Large intestine (tissue), 3 donors: ENCODE results near the gene CHIA. TPM values are rescaled to one million over a fixed set of nuclear protein-coding genes. Genes with fewer than 3 reads are reported as not detected.

ENCODE experiments used
- DNase-seq, 2 donors: peaks; one replicate each; pipeline versions ENCODE4 v3.0.0 to v3.0.0-alpha.2; 2013
- H3K27ac ChIP-seq: one replicate; pipeline ENCODE4 v1.5.1; 2013; ENCODE audit warnings: low read length
- H3K27me3 ChIP-seq: 2 replicates; pipeline ENCODE4 v1.6.1; 2013; ENCODE audit warnings: low read length; ENCODE audit not compliant: control insufficient read depth, insufficient read depth
- H3K36me3 ChIP-seq: 2 replicates; pipeline ENCODE4 v1.6.1; 2013; ENCODE audit warnings: low read length; ENCODE audit not compliant: control insufficient read depth, insufficient read depth
- H3K4me1 ChIP-seq: one replicate; pipeline ENCODE4 v1.6.1; 2013; ENCODE audit warnings: low read length; ENCODE audit not compliant: control insufficient read depth, insufficient read depth
- H3K4me3 ChIP-seq: one replicate; pipeline ENCODE4 v1.5.1; 2013; ENCODE audit warnings: low read length
- H3K9me3 ChIP-seq: one replicate; pipeline ENCODE4 v1.6.1; 2013; ENCODE audit warnings: mild to moderate bottlenecking, low read depth, low read length, moderate library complexity; ENCODE audit not compliant: control insufficient read depth
- WGBS: methylation state at CpG from one replicate; pipeline ENCODE4 v1.1.5; 2013; ENCODE audit warnings: low lambda C conversion rate; ENCODE audit not compliant: insufficient coverage; 5-methylcytosine and 5-hydroxymethylcytosine counted together
- polyA plus RNA-seq: library from polyadenylated mRNA; unstranded; fragments of 120-200 nt; gene quantifications from one replicate; pipeline ENCODE4 v1.2.1, GENCODE V29; 2013

Gene CHIA
- polyA plus RNA-seq, 1 donor, result not detected

- Histone ChIP-seq H3K4me3 (no peak overlapping the region), H3K27ac (no peak overlapping the region), H3K36me3 (no peaks in the 10 kb centered on the region), H3K9me3 (no peaks in the 10 kb centered on the region), H3K4me1 (no peaks in the 10 kb centered on the region), H3K27me3 (peaks cover 3% of the 10 kb centered on the region)
- no CpG with 5 or more reads among the region's 2 CpGs for WGBS
- peak; percentile 6 to 36 for DNase-seq
Measured at GRCh38 chr1:111285879-111286278, 4.8 kb upstream of the CHIA start.

GRCh38 chr1:111286912-111287311, 3.7 kb upstream of the CHIA start:
- no peak overlapping the region for H3K27ac ChIP-seq
- H3K4me3 ChIP-seq, result no peak overlapping the region
- H3K4me1 ChIP-seq, result no peaks in the 10 kb centered on the region
- H3K36me3 ChIP-seq, result no peaks in the 10 kb centered on the region
- H3K9me3 ChIP-seq, result no peaks in the 10 kb centered on the region
- DNase-seq, result no peak
- WGBS, result 0% methylated on average over 1 of the region's 1 CpG
- peaks cover 3% of the 10 kb centered on the region for H3K27me3 ChIP-seq

DNA sequence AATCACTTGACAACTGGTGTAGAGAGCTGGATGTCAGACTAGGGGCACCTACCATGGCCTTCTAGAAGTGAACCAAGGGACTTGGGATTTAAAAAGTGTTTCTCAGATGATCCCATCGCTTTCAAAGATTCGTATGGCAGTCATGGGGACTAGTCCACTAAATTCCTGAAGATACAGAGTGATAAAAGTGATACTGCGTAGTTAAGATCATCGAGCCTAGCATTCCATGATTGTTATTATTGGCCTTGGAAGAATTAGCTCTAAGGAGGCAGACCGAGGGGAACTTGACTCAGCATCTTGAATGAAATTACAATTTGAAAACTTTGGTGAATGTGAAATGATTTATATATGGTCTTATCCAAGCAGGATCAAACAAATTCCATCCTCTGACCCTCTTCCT, 1.3 kb upstream of the CHIA start:
- H3K36me3 ChIP-seq, result no peaks in the 10 kb centered on the region
- DNase-seq, result no peak
- 0% methylated on average over 1 of the region's 5 CpGs for WGBS
- no peaks in the 10 kb centered on the region for H3K9me3 ChIP-seq
- H3K4me1 ChIP-seq, result no peaks in the 10 kb centered on the region
- H3K27ac ChIP-seq, result no peak overlapping the region
- H3K27me3 ChIP-seq, result peaks cover 3% of the 10 kb centered on the region
- no peak overlapping the region for H3K4me3 ChIP-seq

DNA sequence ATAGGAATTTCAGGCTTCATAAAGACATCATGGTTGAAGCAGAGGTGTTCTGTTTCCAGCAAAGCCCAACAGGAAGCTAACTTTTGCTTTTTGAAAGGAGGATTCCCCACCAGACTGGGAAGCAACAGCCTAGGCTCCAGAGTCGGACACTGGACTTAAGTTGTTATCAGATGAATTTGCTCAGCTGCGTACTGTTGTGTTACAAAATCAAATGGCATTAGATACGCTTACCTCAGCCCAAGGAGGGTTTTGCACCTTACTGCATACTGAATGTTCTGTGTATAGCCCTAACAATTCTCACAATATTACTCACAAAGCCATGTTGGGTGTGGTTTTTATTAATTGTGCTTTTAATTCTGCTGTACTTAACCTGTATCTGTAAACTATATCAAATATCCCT, 547 bp upstream of the CHIA start:
- Histone ChIP-seq H3K27me3 (peaks cover 3% of the 10 kb centered on the region), H3K4me1 (no peaks in the 10 kb centered on the region), H3K4me3 (no peak overlapping the region), H3K27ac (no peak overlapping the region), H3K9me3 (no peaks in the 10 kb centered on the region), H3K36me3 (no peaks in the 10 kb centered on the region)
- no peak for DNase-seq
- no CpG with 5 or more reads among the region's 3 CpGs for WGBS

GRCh38 chr1:111294390-111294789, 3.7 kb downstream of the CHIA start:
- Histone ChIP-seq H3K4me3 (no peak overlapping the region), H3K27me3 (no peaks in the 10 kb centered on the region), H3K36me3 (no peaks in the 10 kb centered on the region), H3K9me3 (no peaks in the 10 kb centered on the region), H3K4me1 (no peaks in the 10 kb centered on the region), H3K27ac (no peak overlapping the region)
- no peak for DNase-seq

- H3K27ac ChIP-seq, result no peak overlapping the region
- no peaks in the 10 kb centered on the region for H3K4me1 ChIP-seq
- H3K27me3 ChIP-seq, result no peaks in the 10 kb centered on the region
- H3K36me3 ChIP-seq, result no peaks in the 10 kb centered on the region
- peaks cover 2% of the 10 kb centered on the region for H3K9me3 ChIP-seq
- 100% methylated on average over 3 of the region's 3 CpGs for WGBS
- H3K4me3 ChIP-seq, result no peak overlapping the region
- DNase-seq, result no peak
Measured at GRCh38 chr1:111302374-111302773, 11.7 kb downstream of the CHIA start.

DNA sequence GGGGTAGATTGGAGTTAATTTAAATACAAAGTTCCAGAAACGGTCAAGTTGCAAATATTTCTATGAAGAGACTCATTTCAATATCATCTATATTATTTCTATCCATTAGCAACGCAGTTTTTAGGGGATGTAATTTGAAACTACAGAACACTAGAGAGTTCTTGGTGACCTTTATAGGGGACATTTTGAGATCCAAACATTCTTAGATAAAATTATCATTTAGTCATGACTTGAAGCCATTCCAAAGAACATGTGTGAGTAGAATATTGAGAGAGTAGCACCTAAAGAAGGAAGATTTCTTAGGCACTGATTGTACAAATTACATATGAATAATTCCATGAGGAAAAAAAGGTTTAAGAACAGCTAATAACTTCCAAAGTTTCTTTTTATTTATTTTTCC, 19.0 kb downstream of the CHIA start:
- peaks cover 2% of the 10 kb centered on the region for H3K27me3 ChIP-seq
- H3K36me3 ChIP-seq, result no peaks in the 10 kb centered on the region
- no peaks in the 10 kb centered on the region for H3K9me3 ChIP-seq
- no peak overlapping the region for H3K4me3 ChIP-seq
- no peak for DNase-seq
- no peaks in the 10 kb centered on the region for H3K4me1 ChIP-seq
- 63% methylated on average over 1 of the region's 2 CpGs for WGBS
- H3K27ac ChIP-seq, result no peak overlapping the region

- DNase-seq, result no peak
- no peaks in the 10 kb centered on the region for H3K4me1 ChIP-seq
- no CpG with 5 or more reads among the region's 3 CpGs for WGBS
- no peak overlapping the region for H3K27ac ChIP-seq
- H3K27me3 ChIP-seq, result peaks cover 2% of the 10 kb centered on the region
- H3K9me3 ChIP-seq, result no peaks in the 10 kb centered on the region
- H3K4me3 ChIP-seq, result no peak overlapping the region
- no peaks in the 10 kb centered on the region for H3K36me3 ChIP-seq
Measured at GRCh38 chr1:111318523-111318922, 27.9 kb downstream of the CHIA start.

DNA sequence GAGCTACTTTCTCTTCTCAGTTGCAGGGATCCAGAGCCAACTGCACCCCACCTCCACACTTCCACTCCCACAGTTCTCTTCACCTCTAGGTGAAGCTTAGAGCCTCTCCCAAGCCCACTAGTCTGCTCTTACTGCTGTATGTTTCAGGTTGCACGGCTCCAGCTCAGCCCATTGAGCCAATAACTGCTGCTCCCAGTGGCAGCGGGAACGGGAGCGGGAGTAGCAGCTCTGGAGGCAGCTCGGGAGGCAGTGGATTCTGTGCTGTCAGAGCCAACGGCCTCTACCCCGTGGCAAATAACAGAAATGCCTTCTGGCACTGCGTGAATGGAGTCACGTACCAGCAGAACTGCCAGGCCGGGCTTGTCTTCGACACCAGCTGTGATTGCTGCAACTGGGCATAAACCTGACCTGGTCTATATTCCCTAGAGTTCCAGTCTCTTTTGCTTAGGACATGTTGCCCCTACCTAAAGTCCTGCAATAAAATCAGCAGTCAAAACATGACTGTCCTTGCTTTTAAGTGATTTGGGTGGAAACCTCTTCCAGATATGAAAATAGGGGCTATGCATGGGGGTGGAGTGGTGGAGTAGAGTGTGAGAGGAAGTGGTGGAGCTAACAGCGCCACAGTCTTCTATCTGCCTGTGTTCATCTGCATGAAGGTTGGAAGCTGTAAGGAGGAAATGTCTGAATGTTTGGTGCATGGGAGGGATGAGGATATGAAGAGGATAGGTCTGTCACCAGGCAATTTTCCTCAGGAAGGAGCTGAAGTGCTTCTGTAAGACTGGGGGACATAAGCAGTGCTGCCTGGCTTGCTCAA, 29.6 kb downstream of the CHIA start:
- no CpG with 5 or more reads among the region's 12 CpGs for WGBS
- no peak for DNase-seq
- H3K4me1 ChIP-seq, result no peaks in the 10 kb centered on the region

DNA sequence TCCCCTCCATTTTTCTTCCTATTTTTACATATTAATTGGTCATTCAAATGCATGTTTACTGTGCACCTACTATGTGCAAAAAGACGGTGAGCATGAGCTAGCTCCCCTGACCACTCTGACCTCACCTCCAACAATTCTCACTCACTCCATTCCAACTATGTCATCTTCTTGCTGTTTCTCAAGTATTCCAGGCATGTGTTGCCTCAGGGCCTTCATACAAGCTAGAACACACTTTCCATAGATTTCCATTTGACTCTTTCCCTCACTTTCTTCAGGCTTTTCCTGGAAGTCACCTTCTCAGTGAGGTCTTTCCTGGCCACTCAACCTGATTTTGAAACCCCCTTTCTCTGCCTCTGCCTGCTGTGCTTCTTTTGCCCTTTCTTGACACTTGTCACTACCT, 32.6 kb downstream of the CHIA start:
- DNase-seq, result no peak
- Histone ChIP-seq H3K4me1 (no peaks in the 10 kb centered on the region), H3K36me3 (no peaks in the 10 kb centered on the region), H3K9me3 (no peaks in the 10 kb centered on the region), H3K27ac (no peak overlapping the region), H3K27me3 (peaks cover 2% of the 10 kb centered on the region), H3K4me3 (no peak overlapping the region)
- WGBS, result no CpG with 5 or more reads among the region's 1 CpG

More for the DNA sequence above, 29.6 kb downstream of the CHIA start:
- Histone ChIP-seq H3K4me3 (no peak overlapping the region), H3K36me3 (no peaks in the 10 kb centered on the region), H3K27me3 (peaks cover 2% of the 10 kb centered on the region), H3K27ac (no peak overlapping the region), H3K9me3 (no peaks in the 10 kb centered on the region)

GRCh38 chr1:111332190-111332589, 41.5 kb downstream of the CHIA start:
- H3K4me1 ChIP-seq, result no peaks in the 10 kb centered on the region
- no CpG with 5 or more reads among the region's 1 CpG for WGBS
- no peak overlapping the region for H3K4me3 ChIP-seq
- H3K36me3 ChIP-seq, result no peaks in the 10 kb centered on the region
- no peak overlapping the region for H3K27ac ChIP-seq
- H3K27me3 ChIP-seq, result no peaks in the 10 kb centered on the region
- no peaks in the 10 kb centered on the region for H3K9me3 ChIP-seq
- DNase-seq, result no peak
